Endothelial cell of umbilical vein (primary cell): ENCODE data around the gene BMERB1. TPM values are rescaled to one million over a fixed set of nuclear protein-coding genes. Genes with fewer than 3 reads are reported as not detected.

Source experiments
- BruUV-seq: library from RNA; stranded (reverse); fragments of 400-500 nt; replicated peaks from 2 replicates; lab custom pipeline; 2021; lab: Mats Ljungman, UMichigan
- CTCF ChIA-PET: fragments of 300-600, 350-600 bp; sonication (Branson Sonifier 250); formaldehyde crosslinking; loops from one replicate; lab custom pipeline; 2021; ENCODE audit warnings: antibody characterized with exemption, inconsistent platforms; lab: Charles Lee
- POLR2A ChIA-PET: fragments of 300-600, 350-600 bp; sonication (Branson Sonifier 250); formaldehyde crosslinking; loops from one replicate; lab custom pipeline; 2021; ENCODE audit warnings: antibody characterized with exemption, inconsistent platforms; lab: Charles Lee
- DNase-seq: peaks from one replicate; pipeline ENCODE4 v3.0.0-alpha.2; 2011; ENCODE audit warnings: low read depth, low spot score
- FAIRE-seq: peaks from 2 replicates; lab custom pipeline; 2011; peaks lifted over from hg19 to GRCh38; lab: Jason Lieb, UNC
- H2AFZ ChIP-seq: 2 replicates; pipeline ENCODE4 v1.6.0; 2012; ENCODE audit warnings: low read depth, low read length, control low read depth, inconsistent platforms
- H3K27ac ChIP-seq: 2 replicates; pipeline ENCODE4 v1.5.1; 2011; ENCODE audit warnings: low read depth, mild to moderate bottlenecking, control low read depth, low read length, moderate library complexity; ENCODE audit not compliant: insufficient read depth
- H3K27me3 ChIP-seq, 2 experiments: 2 replicates each; pipeline versions ENCODE4 v1.6.0 to v1.6.1; 2011; ENCODE audit warnings: low read length in 2 of 2, mixed read lengths in 1 of 2; ENCODE audit not compliant: control insufficient read depth in 2 of 2, insufficient read depth in 2 of 2
- H3K36me3 ChIP-seq, 2 experiments: 2 replicates in 1 of 2; 3 replicates in 1 of 2; pipeline ENCODE4 v1.5.1; 2011; ENCODE audit warnings: low read length in 2 of 2, mild to moderate bottlenecking in 1 of 2, moderate library complexity in 1 of 2; ENCODE audit not compliant: control insufficient read depth in 2 of 2, insufficient read depth in 2 of 2; ENCODE audit errors: extremely low read depth in 1 of 2
- H3K4me1 ChIP-seq: 3 replicates; pipeline ENCODE4 v1.5.1; 2011; ENCODE audit warnings: mild to moderate bottlenecking, low read length; ENCODE audit not compliant: control insufficient read depth, insufficient read depth; ENCODE audit errors: extremely low read depth
- H3K4me2 ChIP-seq: 2 replicates; pipeline ENCODE4 v1.6.1; 2011; ENCODE audit warnings: low read length, control low read depth, mixed read lengths; ENCODE audit not compliant: insufficient read depth
- H3K4me3 ChIP-seq, 3 experiments: fragments of 200-600 bp in 1 of 3; sonication (generic), shearing (Covaris generic) in 1 of 3; replicated peaks in 1 of 3; 2 replicates each; pipeline ENCODE4 v1.5.1; 2011 to 2016; ENCODE audit warnings: control low read depth in 3 of 3, low read length in 3 of 3, mild to moderate bottlenecking in 2 of 3, inconsistent platforms in 1 of 3, low read depth in 1 of 3, moderate library complexity in 1 of 3; ENCODE audit not compliant: insufficient read depth in 1 of 3
- H3K79me2 ChIP-seq: 2 replicates; pipeline ENCODE4 v1.6.0; 2012; ENCODE audit warnings: low read length, inconsistent platforms; ENCODE audit not compliant: control insufficient read depth, insufficient read depth
- H3K9ac ChIP-seq: replicated peaks from 2 replicates; pipeline ENCODE3; 2011; ENCODE audit warnings: low read length, control low read depth; ENCODE audit not compliant: insufficient read depth; ENCODE audit errors: extremely low read depth
- H3K9me1 ChIP-seq: replicated peaks from 3 replicates; pipeline ENCODE4 v1.6.0; 2011; ENCODE audit warnings: mild to moderate bottlenecking, low read length; ENCODE audit not compliant: control insufficient read depth, insufficient read depth; ENCODE audit errors: extremely low read depth
- H3K9me3 ChIP-seq: replicated peaks from 2 replicates; pipeline ENCODE4 v1.5.1; 2012; ENCODE audit warnings: low read length, inconsistent platforms; ENCODE audit not compliant: control insufficient read depth, insufficient read depth
- H4K20me1 ChIP-seq: replicated peaks from 2 replicates; pipeline ENCODE3; 2011; ENCODE audit warnings: mild to moderate bottlenecking, low read length; ENCODE audit not compliant: control insufficient read depth, insufficient read depth; ENCODE audit errors: extremely low read depth
- CTCF ChIP-seq, 2 donors: IDR thresholded peaks; 1 replicate in 1 of 2; 2 replicates in 1 of 2; pipeline ENCODE4 v1.5.1; 2011; ENCODE audit warnings: low read length in 2 of 2, mild to moderate bottlenecking in 2 of 2, moderate library complexity in 2 of 2, control low read depth in 1 of 2, inconsistent platforms in 1 of 2, low read depth in 1 of 2; ENCODE audit not compliant: insufficient read depth in 1 of 2; ENCODE audit errors: extremely low read depth in 1 of 2
- EZH2 ChIP-seq: IDR thresholded peaks from 2 replicates; pipeline ENCODE4 v1.6.1; 2012; ENCODE audit warnings: borderline replicate concordance, low read depth, mild to moderate bottlenecking, moderate library complexity, low read length, inconsistent platforms; ENCODE audit not compliant: severe bottlenecking
- FOS ChIP-seq: IDR thresholded peaks from 2 replicates; pipeline ENCODE4 v1.6.1; 2011; ENCODE audit warnings: mild to moderate bottlenecking, low read length, moderate library complexity, borderline replicate concordance; ENCODE audit not compliant: insufficient read depth
- GATA2 ChIP-seq: IDR thresholded peaks from 2 replicates; pipeline ENCODE4 v1.7.0; 2011; ENCODE audit warnings: low read depth, mild to moderate bottlenecking, moderate library complexity, mixed read lengths, low read length; ENCODE audit not compliant: insufficient read length, insufficient read depth
- JUN ChIP-seq: IDR thresholded peaks from 2 replicates; pipeline ENCODE4 v1.6.1; 2011; ENCODE audit warnings: borderline replicate concordance, low read depth; ENCODE audit not compliant: insufficient read length, insufficient read depth
- POLR2AphosphoS5 ChIP-seq: IDR thresholded peaks from 2 replicates; pipeline ENCODE4 v1.6.1; 2012; ENCODE audit warnings: low read depth, mild to moderate bottlenecking, control low read depth, low read length, moderate library complexity; ENCODE audit not compliant: insufficient read depth
- dilution Hi-C: fragments of 300-500 bp; cut with MboI; formaldehyde crosslinking; loops from one replicate; pipeline ENCODE4 v1.15.0; 2019; ENCODE audit warnings: low sequenced_read_pairs; ENCODE audit not compliant: extremely low pct_ligation_motif_present
- intact Hi-C: fragments of 100-400 bp; cut with micrococcal nuclease; formaldehyde crosslinking; loops from one replicate; pipeline ENCODE4 v1.10.0; 2022
- polyA plus RNA-seq, 4 experiments: library from polyadenylated mRNA; depleted of rRNA in 3 of 4; stranded (reverse) in 3 of 4; unstranded in 1 of 4; fragments of >200 nt; gene quantifications; 2 replicates each; pipeline versions ENCODE4 v1.2.1 to v1.2.3, GENCODE V29; 2011 to 2012; ENCODE audit warnings: missing spikeins in 1 of 4
- total RNA-seq: library from RNA; stranded (reverse); gene quantifications from 2 replicates; pipeline ENCODE4 v1.2.3, GENCODE V29; 2021

Gene BMERB1
- total and polyA plus RNA-seq, 2 donors (not counting 3 experiments of a cell fraction or from before 2014, with no cell fraction given): 14.1 to 17.4 TPM

GRCh38 chr16:15482068-15482747, 47.8 kb downstream of the BMERB1 start:
- BruUV-seq: no TSS peak
- intact Hi-C loops: loop anchor here (2.0 to 5.0 kb wide), 4 partner anchors 21 to 160 kb away; partner anchors contain the start of gene MARF1
- Histone ChIP-seq H3K4me2 (no peak overlapping the region), H4K20me1 (no peaks in the 10 kb centered on the region), H3K79me2 (no peaks in the 10 kb centered on the region), H3K9ac (no peak overlapping the region), H3K36me3 (no peaks in the 10 kb centered on the region), H3K4me3 (no peak overlapping the region), H3K4me1 (peaks cover 12% of the 10 kb centered on the region), H3K27ac (peak overlapping the region; percentile 10), H3K27me3 (no peaks in the 10 kb centered on the region), H3K9me3 (no peaks in the 10 kb centered on the region), H3K9me1 (no peaks in the 10 kb centered on the region), H2AFZ (no peak overlapping the region)
- dilution Hi-C loops: no loop called here
- DNase-seq (peak; percentile 95), FAIRE-seq (peak; percentile 97)
- TF ChIP-seq POLR2AphosphoS5: peak; percentile 33
- TF ChIP-seq EZH2: no peak
- peak; percentile 86 for TF ChIP-seq JUN
- TF ChIP-seq GATA2: no peak
- no peak for TF ChIP-seq CTCF (IDR thresholded peaks at IDR 0.05; ENCODE audit: extremely low read depth in 1 of 2, insufficient read depth in 1 of 2, low read depth in 1 of 2, low read length in 2 of 2)
- peak; percentile 79 for TF ChIP-seq FOS
- ChIA-PET CTCF (interaction anchor here (0.6 to 1.2 kb wide), 5 partner anchors 10 to 69 kb away, joined by 3 to 6 read pairs (median 4); no protein-coding TSS in a partner anchor), POLR2A (no interaction called here)
